T-helper 2 cell treated with Interferon-gamma antibody and Interleukin-4, amounts not matched to agents 100 ng/mL and 5 ng/mL, for 36 hours (primary cell): Measurements from ENCODE around the gene SH3BGR. TPM values are rescaled to one million over a fixed set of nuclear protein-coding genes. Genes with fewer than 3 reads are reported as not detected.

ENCODE experiments used
- intact Hi-C: fragments of 100-400 bp; cut with micrococcal nuclease; formaldehyde crosslinking; loops from one replicate; pipeline ENCODE4 v1.15.1; 2023
- total RNA-seq: library from RNA; stranded (reverse); gene quantifications from 2 replicates; pipeline ENCODE4 v1.2.3, GENCODE V29; 2022

SH3BGR gene
- total RNA-seq, 1 donor from 2014 or later, result 0.75 TPM

- intact Hi-C loops, result no loop called here
Observed at GRCh38 chr21:39454949-39455668, 3.3 kb downstream of the SH3BGR start.

- intact Hi-C loops, result no loop called here
Observed at GRCh38 chr21:39456665-39457064, 4.9 kb downstream of the SH3BGR start.

GRCh38 chr21:39461419-39461818 is 9.6 kb downstream of the SH3BGR start:
- intact Hi-C loops, result no loop called here

GRCh38 chr21:39463308-39463707 is 11.5 kb downstream of the SH3BGR start:
- intact Hi-C loops, result no loop called here

GRCh38 chr21:39466584-39466983 is 14.8 kb downstream of the SH3BGR start:
- intact Hi-C loops, result no loop called here

- intact Hi-C loops, result no loop called here
Observed at GRCh38 chr21:39467746-39468145, 16.0 kb downstream of the SH3BGR start.

- intact Hi-C loops, result no loop called here
Observed at GRCh38 chr21:39468559-39468958, 16.8 kb downstream of the SH3BGR start.

GRCh38 chr21:39471598-39471997 is 19.8 kb downstream of the SH3BGR start:
- intact Hi-C loops, result no loop called here

- intact Hi-C loops, result no loop called here
Observed at GRCh38 chr21:39472786-39473185, 21.0 kb downstream of the SH3BGR start.

GRCh38 chr21:39474611-39475010 is 22.8 kb downstream of the SH3BGR start:
- intact Hi-C loops, result no loop called here

- intact Hi-C loops, result no loop called here
Observed at GRCh38 chr21:39479164-39479813, 27.5 kb downstream of the SH3BGR start.

GRCh38 chr21:39479814-39480182 is 28.0 kb downstream of the SH3BGR start:
- intact Hi-C loops, result no loop called here

GRCh38 chr21:39480271-39480670 is 28.5 kb downstream of the SH3BGR start:
- intact Hi-C loops, result no loop called here

- intact Hi-C loops, result no loop called here
Observed at GRCh38 chr21:39481886-39482285, 30.1 kb downstream of the SH3BGR start.

GRCh38 chr21:39483917-39484316 is 32.1 kb downstream of the SH3BGR start:
- intact Hi-C loops, result no loop called here

- intact Hi-C loops, result no loop called here
Observed at GRCh38 chr21:39484711-39485276, 33.0 kb downstream of the SH3BGR start.

- intact Hi-C loops, result no loop called here
Observed at GRCh38 chr21:39489380-39489924, 37.7 kb downstream of the SH3BGR start.

- intact Hi-C loops, result no loop called here
Observed at GRCh38 chr21:39499156-39499555, 47.4 kb downstream of the SH3BGR start.

GRCh38 chr21:39502631-39503030 is 50.9 kb downstream of the SH3BGR start:
- intact Hi-C loops, result no loop called here

GRCh38 chr21:39503123-39503762 is 51.5 kb downstream of the SH3BGR start:
- intact Hi-C loops, result no loop called here

GRCh38 chr21:39504230-39504629 is 52.5 kb downstream of the SH3BGR start:
- intact Hi-C loops, result no loop called here

- intact Hi-C loops, result no loop called here
Observed at GRCh38 chr21:39510240-39510639, 58.5 kb downstream of the SH3BGR start.
